ENCODE data around the gene BTBD6.

The BTBD6 gene

GRCh38 chr14:105221598-105222178, 26.6 kb upstream of the BTBD6 start:
- CTCF ChIA-PET: no interaction called here
- POLR2A ChIA-PET: interaction anchor here (1.0 kb wide), 1 partner anchor 93 kb away, joined by 3 read pairs; the partner anchor contains the start of gene PACS2
- no peak for DNase-seq (ENCODE audit: extremely low spot score)

GRCh38 chr14:105223260-105223659, 25.1 kb upstream of the BTBD6 start:
- POLR2A ChIA-PET: no interaction called here
- DNase-seq (ENCODE audit: extremely low spot score): no peak

More at GRCh38 chr14:105221598-105222178, 26.6 kb upstream of the BTBD6 start:
- TF ChIP-seq TARDBP (IDR thresholded peaks at IDR 0.05) (no peak), NFRKB (IDR thresholded peaks at IDR 0.05) (no peak), SP1 (IDR thresholded peaks at IDR 0.05) (no peak), FOXA1 (IDR thresholded peaks at IDR 0.05) (no peak), ELF4 (IDR thresholded peaks at IDR 0.05) (no peak), ARNT (IDR thresholded peaks at IDR 0.05) (no peak), L3MBTL2 (conservative IDR thresholded peaks at IDR 0.05) (no peak), HDGF (IDR thresholded peaks at IDR 0.05; ENCODE audit: borderline replicate concordance) (no peak), FOXK2 (IDR thresholded peaks at IDR 0.05) (no peak), ZNF384 (IDR thresholded peaks at IDR 0.05) (no peak), CTBP1 (IDR thresholded peaks at IDR 0.05; ENCODE audit: borderline replicate concordance) (no peak), FOXM1 (IDR thresholded peaks at IDR 0.05; ENCODE audit: borderline replicate concordance) (no peak), PKNOX1 (IDR thresholded peaks at IDR 0.05) (no peak)

GRCh38 chr14:105223770-105224544, 24.4 kb upstream of the BTBD6 start:
- ChIA-PET POLR2A (no interaction called here), CTCF (no interaction called here)
- TF ChIP-seq NFRKB (IDR thresholded peaks at IDR 0.05) (no peak), FOXK2 (IDR thresholded peaks at IDR 0.05) (no peak), SP1 (IDR thresholded peaks at IDR 0.05) (no peak), FOXA1 (IDR thresholded peaks at IDR 0.05) (no peak), CTBP1 (IDR thresholded peaks at IDR 0.05; ENCODE audit: borderline replicate concordance) (no peak), ARNT (IDR thresholded peaks at IDR 0.05) (no peak), LEF1 (IDR thresholded peaks at IDR 0.05; ENCODE audit: borderline replicate concordance) (no peak), L3MBTL2 (conservative IDR thresholded peaks at IDR 0.05) (no peak), BHLHE40 (IDR thresholded peaks at IDR 0.05; ENCODE audit: borderline replicate concordance) (no peak), ZNF384 (IDR thresholded peaks at IDR 0.05) (no peak), HDGF (IDR thresholded peaks at IDR 0.05; ENCODE audit: borderline replicate concordance) (no peak), SUZ12 (IDR thresholded peaks at IDR 0.05) (no peak), TARDBP (IDR thresholded peaks at IDR 0.05) (no peak), ELF4 (IDR thresholded peaks at IDR 0.05) (no peak)
- no peak for DNase-seq (ENCODE audit: extremely low spot score)

More at GRCh38 chr14:105223260-105223659, 25.1 kb upstream of the BTBD6 start:
- CTCF ChIA-PET: no interaction called here
- TF ChIP-seq HDGF (IDR thresholded peaks at IDR 0.05; ENCODE audit: borderline replicate concordance): no peak
- TF ChIP-seq LEF1 (IDR thresholded peaks at IDR 0.05; ENCODE audit: borderline replicate concordance): no peak

DNA sequence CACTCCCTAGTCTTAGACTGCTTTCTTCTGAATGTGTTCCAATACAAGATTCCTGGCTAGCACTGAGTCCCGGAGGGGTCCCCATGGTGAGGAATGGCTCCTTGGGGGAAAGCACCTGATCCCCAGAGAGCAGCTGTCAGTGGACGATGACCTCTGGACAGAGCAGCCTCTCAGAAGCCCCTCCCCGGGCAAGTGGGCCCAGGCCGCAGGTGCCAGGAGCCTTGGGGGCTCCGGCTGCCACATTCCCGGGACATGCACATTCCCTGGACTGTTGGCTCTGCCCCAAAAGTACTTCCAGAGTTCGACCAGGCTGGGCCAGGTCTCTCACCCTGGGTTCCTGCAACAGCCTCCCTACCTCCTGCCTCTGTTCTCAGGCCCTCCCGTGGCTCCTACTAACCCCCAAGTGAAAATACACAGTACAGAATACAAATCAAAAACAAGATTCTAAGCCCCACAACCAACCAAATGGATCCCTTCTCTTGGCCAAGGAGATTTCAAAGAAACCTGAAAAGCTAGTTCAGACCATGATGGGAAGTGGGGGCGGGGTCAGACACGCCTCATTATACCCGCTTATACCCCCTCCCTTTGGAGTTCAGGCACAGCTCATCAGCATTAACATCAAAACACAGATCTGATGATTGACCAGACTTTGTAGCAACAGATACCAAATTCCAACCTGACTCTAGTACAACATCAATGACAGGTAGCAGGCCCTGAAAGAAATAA, 23.3 kb upstream of the BTBD6 start:
- POLR2A ChIA-PET: no interaction called here
- no peak for DNase-seq (ENCODE audit: extremely low spot score)
- TF ChIP-seq HDGF (IDR thresholded peaks at IDR 0.05; ENCODE audit: borderline replicate concordance) (no peak), ARNT (IDR thresholded peaks at IDR 0.05) (no peak)
- CTCF ChIA-PET: no interaction called here

- ChIA-PET POLR2A (no interaction called here), CTCF (no interaction called here)
- TF ChIP-seq ARNT (IDR thresholded peaks at IDR 0.05): no peak
- TF ChIP-seq PKNOX1 (IDR thresholded peaks at IDR 0.05): no peak
- no peak for TF ChIP-seq LEF1 (IDR thresholded peaks at IDR 0.05; ENCODE audit: borderline replicate concordance)
- TF ChIP-seq ELF4 (IDR thresholded peaks at IDR 0.05): no peak
- no peak for TF ChIP-seq FOXK2 (IDR thresholded peaks at IDR 0.05)
- TF ChIP-seq NFRKB (IDR thresholded peaks at IDR 0.05): no peak
- no peak for TF ChIP-seq TARDBP (IDR thresholded peaks at IDR 0.05)
- TF ChIP-seq FOXA1 (IDR thresholded peaks at IDR 0.05): no peak
- TF ChIP-seq L3MBTL2 (conservative IDR thresholded peaks at IDR 0.05): no peak
- TF ChIP-seq ZNF384 (IDR thresholded peaks at IDR 0.05): no peak
- TF ChIP-seq CTBP1 (IDR thresholded peaks at IDR 0.05; ENCODE audit: borderline replicate concordance): no peak
- TF ChIP-seq SUZ12 (IDR thresholded peaks at IDR 0.05): no peak
- TF ChIP-seq HDGF (IDR thresholded peaks at IDR 0.05; ENCODE audit: borderline replicate concordance): no peak
- TF ChIP-seq SP1 (IDR thresholded peaks at IDR 0.05): no peak
- no peak for TF ChIP-seq FOXM1 (IDR thresholded peaks at IDR 0.05; ENCODE audit: borderline replicate concordance)
- DNase-seq (ENCODE audit: extremely low spot score): no peak
Observed at GRCh38 chr14:105226198-105226597, 22.1 kb upstream of the BTBD6 start.

GRCh38 chr14:105227346-105227745, 21.0 kb upstream of the BTBD6 start:
- TF ChIP-seq PKNOX1 (IDR thresholded peaks at IDR 0.05): no peak
- ChIA-PET CTCF (no interaction called here), POLR2A (no interaction called here)
- DNase-seq (ENCODE audit: extremely low spot score): no peak

Data from HEK293T (cell line).